ENCODE results near the gene COL7A1.
A peak's percentile ranks its signal among the peaks of the same experiment; 100 is the strongest.
"Not testable (repeated sequence)": the region's sequence is repeated elsewhere in the genome, so short reads cannot be mapped to it uniquely, and the experiment has no call there.

The COL7A1 gene

DNA sequence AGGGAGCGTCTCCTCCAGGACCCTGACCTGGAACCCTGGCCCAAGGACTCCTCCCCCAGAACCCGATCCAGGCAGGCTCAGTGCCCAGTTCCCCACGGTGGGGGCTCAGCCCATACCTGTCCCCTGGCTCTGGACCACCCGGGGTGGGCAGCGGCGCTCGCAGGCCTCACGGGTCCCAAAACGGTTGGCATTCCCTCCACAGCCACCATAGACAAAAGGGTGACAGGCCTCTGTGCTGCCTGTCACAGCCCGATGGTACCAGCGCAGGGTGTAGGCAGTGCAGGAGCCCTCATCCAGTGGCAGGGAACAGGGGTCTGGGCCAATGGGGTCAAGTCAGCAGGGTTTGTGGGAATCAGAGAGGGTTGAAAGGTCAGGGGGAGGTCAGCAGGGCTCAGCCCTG is 30.5 kb downstream of the COL7A1 start:
- DNase-seq, result no peak

GRCh38 chr3:48564022-48564421 is 31.1 kb downstream of the COL7A1 start:
- peak in 33 of 58 donors; percentile 11 to 79 (median 41) for DNase-seq

GRCh38 chr3:48563382-48563918 is 31.7 kb downstream of the COL7A1 start, which contains the start of gene UCN2:
UCN2 (minus strand) TSS chr3:48563781; CDS start chr3:48563124, 657 bp downstream.
- no peak for DNase-seq

DNA sequence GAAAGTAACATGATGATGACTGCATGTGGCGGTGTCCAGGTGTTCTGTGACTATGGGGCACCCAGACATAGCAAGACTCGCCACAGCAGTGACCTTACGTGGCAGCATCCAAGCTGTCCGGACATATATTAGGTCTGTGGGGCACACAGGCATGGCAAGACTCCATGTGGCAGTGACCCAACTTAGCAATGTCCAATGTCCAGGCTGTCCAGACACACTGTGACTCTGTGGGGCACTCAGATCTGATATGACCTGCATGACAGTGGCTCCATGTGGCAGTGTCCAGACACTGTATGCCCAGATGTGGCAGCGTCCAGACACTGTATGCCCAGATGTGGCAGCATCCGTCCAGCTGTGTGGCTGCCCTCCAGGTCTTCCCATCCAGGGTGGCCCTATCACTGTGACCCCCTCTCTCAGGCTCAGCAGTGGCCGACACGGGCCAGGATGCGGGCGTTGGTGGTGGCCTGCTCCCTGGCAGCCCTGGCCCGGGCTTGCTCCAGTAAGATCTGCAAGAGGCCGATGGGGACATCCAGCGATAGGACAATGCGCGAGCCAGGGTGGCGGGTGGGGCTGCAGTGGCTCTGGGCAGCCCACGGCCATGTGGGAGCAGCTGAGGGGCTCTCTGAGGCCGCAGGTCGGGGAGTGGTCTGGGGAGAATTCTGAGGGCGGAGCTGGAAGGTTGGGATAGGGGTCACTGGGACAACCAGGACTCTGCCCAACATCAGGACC is 32.6 kb downstream of the COL7A1 start:
- peak in 1 of 58 donors; percentile 8 for DNase-seq

- peak in 21 of 58 donors; percentile 4 to 50 (median 20) for DNase-seq
Observed at GRCh38 chr3:48561045-48561736, 33.9 kb downstream of the COL7A1 start.

DNA sequence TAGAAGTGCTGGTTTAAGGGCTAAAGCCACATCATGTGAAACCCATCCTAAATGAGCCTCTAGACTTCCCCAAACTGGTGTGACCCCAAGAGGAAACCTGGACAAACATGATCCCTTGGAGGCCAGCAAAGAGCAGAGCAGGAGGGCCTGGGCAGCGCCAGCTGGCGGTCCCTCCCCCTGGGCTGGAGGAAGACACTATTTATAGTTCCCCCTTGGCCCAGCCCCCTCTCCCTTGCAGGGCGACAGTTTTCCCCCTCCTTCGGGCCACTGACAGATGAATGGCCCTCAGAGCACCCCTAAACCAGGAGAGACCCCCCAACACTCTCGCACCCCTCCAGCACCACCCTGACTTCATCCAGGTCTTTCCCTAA is 34.5 kb downstream of the COL7A1 start:
- peak in 2 of 58 donors; percentile 27 to 40 for DNase-seq

DNA sequence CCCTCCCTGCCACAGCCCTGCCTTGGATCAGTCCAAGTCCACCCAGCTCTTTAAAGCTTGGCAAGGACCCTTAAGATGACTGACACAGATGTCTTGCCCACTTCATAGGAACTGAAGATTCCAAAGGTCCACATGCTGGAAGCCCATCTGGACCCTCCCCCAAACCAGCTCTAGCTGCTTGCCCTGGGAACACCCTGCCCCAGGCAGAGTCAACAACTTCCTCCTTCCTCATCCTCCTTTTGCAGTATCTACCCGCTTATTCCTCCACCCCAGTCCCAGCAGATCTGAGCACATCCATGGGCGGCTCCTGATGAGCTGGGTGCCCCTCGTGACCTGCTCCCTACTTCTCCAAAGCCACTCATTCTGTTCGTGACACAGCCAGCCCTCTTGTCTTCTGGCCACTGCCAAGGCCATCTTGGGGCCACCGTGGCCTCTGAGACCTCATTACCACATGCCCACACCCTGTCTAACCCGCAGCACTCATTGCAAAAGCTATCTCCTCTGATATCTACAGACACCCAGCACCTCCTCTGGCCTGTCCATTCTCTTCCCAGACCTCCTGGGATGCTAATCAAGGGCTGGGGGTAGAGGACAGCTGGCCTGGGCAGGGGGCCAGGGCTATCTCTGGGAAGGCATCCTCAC is 36.5 kb downstream of the COL7A1 start:
- DNase-seq, result peak in 2 of 58 donors; percentile 50 to 60

DNA sequence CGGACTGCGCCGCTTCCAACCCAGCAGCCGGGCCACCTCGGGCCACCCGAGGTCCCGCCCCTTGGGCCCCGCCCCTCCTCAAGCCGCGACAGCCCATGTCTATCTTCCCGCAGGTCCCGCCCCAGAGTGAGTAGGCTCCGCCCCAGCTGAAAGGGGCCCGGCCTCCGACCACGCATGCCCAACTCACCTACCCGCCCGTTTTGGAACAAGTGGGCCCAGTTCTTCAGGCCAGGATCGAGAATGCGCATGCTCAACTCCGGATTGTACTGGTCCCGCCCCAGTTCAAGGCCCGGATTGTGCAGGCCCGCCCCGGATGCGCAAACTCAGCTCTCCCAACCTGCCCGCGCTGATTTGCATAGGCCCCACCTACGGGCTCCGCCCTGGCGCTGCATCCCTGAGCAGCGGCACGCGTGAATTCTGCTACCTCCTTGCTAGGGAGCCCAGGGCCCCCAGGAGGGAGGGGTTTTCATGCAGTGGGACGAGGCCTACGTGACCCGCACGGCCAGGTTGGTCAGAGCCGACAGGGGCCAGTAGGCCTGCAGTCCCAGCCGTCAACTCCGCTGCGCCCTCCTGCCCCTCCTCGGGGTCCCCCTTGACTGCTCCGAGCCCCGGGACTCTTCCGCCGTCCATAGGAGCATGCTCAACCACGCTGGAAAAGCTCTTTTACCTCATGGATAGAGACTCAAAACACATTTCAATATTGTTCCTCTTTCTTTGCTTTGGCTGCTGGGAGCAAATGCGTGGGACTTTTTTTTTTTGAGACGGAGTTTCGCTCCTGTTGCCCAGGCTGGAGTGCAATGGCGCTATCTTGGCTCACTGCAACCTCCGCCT is 38.1 kb downstream of the COL7A1 start, which contains the start of gene PFKFB4:
Gene PFKFB4, minus strand, starts transcription at position 8 of the 831 bp plus-strand sequence. CDS start 26 bp downstream, outside the sequence.
- DNase-seq, result peak; percentile 95 to 100 (median 99)

DNA sequence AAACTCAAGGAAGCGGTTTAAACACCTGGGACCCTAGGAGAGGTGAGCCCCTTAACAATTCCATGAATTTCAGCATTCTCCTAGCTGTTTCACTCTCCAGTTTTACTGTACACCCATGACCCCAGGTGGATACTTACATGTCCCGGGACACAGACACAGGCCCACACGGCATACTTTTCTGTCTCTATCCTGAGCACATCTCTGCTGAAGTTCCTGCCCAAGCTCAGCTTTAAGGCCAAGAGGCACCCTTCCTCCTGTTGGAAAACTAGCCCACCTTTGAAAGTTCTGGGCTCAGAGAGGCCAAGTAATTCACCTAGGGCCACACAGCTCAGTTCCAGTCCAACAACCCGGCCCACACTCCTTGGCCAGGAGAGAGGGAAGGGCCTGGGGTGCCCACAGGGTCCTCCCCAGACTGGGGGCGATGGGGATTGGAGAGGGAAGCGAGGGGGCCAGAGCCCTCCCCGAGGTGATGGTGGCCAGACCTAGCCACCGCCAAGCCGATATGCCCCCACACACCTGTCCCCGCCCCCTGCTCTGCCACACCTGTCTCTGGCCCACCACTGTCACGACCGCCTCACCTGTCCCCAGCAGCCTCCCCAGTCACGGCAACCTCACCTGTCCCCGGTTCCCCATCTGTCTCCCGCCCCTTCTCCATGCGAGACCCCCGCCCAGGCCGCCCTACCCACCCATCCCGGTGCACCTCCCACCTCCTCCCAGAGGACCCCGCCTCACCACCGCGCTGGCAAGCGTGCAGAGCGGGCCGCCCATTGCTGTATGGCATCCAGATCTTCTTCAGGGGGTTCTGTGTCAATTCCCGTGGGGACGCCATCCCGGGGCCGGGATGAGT is 39.0 kb downstream of the COL7A1 start:
- peak in 1 of 58 donors; percentile 49 for DNase-seq

DNA sequence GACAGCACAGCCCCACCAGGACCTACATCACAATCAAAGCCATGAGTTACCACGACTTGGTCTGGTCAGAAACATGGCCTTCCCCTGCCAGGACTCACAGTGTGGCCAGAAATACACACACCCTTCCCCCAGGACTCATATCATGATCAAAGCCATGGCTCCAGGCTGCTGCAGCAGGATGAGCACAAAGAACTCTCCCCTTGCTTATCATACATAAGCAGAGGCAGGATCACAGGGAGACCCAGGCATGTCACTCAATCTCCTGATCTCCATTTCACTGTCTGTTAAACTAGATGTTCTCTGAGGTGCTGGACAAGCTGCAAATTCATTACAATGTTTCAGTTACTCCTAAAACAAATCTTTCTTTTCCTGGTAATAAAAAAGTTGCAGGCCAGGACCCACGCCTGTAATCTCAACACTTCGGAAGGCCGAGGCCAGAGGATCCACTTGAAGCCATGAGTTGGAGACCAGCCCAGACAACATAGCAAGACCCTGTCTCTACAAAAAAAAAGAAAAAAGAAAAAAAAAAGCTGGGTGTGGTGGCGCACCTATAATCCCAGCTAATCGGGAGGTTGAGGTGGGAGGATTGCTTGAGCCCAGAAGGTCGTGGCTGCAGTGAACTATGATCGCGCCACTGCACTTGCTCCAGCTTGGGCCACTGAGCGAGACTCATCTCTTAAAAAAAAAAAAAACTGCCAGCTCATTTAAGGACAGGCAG is 39.7 kb downstream of the COL7A1 start:
- DNase-seq, result no peak

- DNase-seq, result no peak
Observed at GRCh38 chr3:48553886-48554845, 41.0 kb downstream of the COL7A1 start.

DNA sequence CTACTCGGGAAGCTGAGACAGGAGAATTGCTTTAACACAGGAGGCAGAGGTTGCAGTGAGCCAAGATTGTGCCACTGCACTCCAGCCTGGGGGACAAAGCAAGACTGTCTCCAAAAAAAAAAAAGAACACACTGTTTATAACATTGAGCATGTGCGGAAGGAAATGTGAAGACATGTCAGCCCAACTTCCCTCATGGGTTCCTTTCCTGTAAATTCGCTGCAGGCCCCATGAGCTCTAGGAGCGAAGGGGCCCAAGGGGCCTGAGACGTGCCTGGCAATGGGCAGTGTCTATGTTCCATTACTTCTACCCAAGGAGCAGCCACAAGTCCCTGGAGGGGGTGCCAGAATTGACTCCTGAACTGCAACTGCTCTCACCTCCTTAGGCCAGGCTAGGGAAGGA is 41.8 kb downstream of the COL7A1 start:
- no peak for DNase-seq

DNA sequence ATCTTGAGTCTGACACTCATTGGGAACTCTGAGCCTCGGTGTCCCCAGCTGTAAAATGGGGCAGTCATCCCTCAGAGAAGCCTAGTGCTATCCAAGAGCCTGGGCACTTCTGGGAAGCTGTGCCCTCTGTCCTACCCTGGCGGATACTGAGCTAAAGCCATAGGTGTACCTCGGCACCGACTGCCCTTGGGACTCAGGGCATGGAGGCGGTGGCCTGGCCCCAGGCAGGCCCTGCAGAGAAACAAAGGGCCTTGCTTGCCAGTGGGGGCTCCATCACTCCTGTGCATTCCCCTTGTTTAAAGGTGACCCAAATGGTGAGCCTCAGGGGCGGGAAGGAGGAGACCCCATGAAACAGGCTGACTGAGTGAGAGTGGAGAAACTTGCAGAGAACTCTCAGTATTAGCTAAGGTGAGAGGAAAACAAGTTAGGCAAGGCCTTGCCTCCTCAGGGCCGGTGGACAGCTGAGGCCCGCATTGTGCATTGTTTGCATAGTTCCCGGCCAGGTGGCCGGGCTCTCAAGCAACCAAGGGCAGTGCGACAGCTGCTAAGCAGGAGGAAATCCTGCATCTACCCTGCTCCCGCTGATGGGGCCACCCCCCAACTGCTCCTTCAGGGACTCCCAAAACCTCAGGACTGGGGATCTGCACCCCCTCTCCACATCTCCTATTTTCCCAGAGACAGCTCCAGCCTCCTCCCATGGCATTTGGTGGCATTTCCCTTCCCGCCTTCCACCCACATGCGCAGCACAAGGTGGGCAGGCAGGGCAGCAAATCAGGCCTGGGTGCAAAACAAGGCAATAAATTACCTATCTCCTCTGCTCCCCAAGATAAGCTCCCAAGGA is 42.8 kb downstream of the COL7A1 start:
- DNase-seq, result no peak

GRCh38 chr3:48551651-48552050 is 43.5 kb downstream of the COL7A1 start:
- DNase-seq, result not testable (repeated sequence)

DNA sequence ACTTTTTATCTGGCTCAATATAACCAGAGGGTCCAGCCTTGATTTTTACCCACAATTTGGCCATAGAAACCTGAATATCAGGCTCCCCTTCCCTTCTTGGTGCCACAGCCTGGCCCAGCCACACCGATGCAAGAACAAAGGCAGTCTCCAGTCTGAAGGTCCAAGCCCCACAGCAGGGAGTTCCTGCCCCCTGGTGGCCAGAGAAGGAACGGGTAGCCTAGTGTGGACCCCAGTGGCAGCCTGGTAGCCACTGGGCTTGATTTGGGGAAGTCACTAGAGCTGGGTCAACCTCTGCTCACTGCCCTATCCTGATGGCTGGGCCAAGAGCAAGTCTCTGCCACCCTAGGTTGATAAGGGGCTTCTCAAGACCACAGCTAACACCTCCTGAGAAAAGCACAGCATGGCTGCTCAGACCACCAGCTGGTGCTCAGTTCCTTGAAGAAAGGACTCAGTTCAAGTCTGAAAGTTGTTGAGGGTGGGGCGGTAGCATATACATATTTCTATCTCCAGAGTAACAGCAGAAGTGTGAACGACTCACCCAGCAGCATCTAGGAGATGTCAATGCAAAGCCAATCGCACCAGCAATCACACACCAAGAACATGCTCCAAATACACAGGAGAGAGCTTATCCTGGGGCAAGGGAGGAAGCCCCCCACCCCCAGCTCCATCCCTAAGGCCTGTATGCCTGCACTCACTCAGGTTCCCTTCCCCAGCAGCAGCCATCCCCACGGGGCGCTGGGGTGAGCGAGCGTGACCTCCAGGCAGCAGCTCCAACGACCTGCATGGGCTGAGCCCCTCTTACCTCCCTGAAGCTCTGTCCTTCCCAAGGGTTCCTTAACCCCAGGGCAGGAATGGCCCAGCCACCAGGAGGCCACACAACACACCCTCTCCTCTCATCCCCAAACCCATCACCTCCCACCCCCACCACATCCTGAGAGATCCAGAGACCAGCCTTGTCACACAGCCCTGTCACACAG is 46.1 kb downstream of the COL7A1 start:
- peak in 56 of 58 donors; percentile 11 to 92 (median 73) for DNase-seq

- DNase-seq, result no peak
Observed at GRCh38 chr3:48548126-48548525, 47.0 kb downstream of the COL7A1 start.
